Measurements from ENCODE around the gene MAPKAPK3. TPM values are rescaled to one million over a fixed set of nuclear protein-coding genes. Genes with fewer than 3 reads are reported as not detected.

The MAPKAPK3 gene
- total RNA-seq, 1 donor from 2014 or later, result 37.0 TPM

DNA sequence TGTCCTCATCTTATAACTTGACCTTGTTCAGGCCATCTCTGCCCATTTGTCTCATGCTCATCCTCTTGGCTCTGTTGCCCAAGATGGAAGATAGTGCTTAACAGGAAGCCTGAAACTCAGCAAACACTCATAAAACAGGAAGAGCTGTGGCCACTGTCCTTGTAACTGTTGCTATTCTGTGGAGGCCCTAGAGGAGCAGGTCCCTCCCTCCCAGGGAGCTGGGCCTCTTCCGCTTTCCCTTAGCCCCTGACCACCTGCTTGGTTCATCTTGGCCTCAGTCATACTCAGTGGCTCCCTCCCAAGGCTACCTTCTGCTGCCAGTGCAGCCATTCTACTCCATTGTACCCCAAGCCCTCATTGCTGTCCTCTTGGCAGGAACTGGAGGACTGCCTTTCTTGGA is 3.5 kb downstream of the MAPKAPK3 start:
- Mint-ChIP-seq H3K36me3 (ENCODE audit: low read depth) (no peaks in the 10 kb centered on the region), H3K9me3 (no peaks in the 10 kb centered on the region), H3K27ac (ENCODE audit: unreplicated experiment) (no peak overlapping the region), H3K4me3 (peak overlapping the region; percentile 62), H3K4me1 (peaks cover 15% of the 10 kb centered on the region), H3K27me3 (ENCODE audit: low read depth) (no peaks in the 10 kb centered on the region)
- DNase-seq (ENCODE audit: low read depth, low spot score), result no peak
- TF ChIP-seq, protein P1, sequence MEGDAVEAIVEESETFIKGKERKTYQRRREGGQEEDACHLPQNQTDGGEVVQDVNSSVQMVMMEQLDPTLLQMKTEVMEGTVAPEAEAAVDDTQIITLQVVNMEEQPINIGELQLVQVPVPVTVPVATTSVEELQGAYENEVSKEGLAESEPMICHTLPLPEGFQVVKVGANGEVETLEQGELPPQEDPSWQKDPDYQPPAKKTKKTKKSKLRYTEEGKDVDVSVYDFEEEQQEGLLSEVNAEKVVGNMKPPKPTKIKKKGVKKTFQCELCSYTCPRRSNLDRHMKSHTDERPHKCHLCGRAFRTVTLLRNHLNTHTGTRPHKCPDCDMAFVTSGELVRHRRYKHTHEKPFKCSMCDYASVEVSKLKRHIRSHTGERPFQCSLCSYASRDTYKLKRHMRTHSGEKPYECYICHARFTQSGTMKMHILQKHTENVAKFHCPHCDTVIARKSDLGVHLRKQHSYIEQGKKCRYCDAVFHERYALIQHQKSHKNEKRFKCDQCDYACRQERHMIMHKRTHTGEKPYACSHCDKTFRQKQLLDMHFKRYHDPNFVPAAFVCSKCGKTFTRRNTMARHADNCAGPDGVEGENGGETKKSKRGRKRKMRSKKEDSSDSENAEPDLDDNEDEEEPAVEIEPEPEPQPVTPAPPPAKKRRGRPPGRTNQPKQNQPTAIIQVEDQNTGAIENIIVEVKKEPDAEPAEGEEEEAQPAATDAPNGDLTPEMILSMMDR (conservative IDR thresholded peaks at IDR 0.05), result no peak

DNA sequence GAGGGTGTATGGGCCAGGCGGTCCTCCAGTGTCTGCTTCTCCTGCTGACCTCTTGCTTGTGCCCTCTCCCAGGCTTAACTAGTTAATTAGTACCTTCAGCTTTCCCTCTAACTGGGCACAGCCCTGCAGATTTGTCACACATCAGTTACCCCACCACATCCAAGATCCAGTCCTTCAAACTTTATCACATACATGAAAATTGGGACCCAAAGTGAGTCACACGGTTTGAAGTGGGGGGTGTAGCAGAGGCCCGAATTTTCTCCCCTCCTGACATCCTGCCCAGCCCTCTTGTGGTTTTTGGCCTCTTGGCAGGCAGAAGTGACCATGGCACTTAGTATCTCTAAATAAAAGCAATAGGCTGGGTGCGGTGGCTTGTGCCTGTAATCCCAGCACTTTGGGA is 3.9 kb downstream of the MAPKAPK3 start:
- TF ChIP-seq, protein P1 (conservative IDR thresholded peaks at IDR 0.05), result no peak
- no peaks in the 10 kb centered on the region for H3K36me3 Mint-ChIP-seq (ENCODE audit: low read depth)
- peak overlapping the region; percentile 62 for H3K4me3 Mint-ChIP-seq
- H3K27me3 Mint-ChIP-seq (ENCODE audit: low read depth), result no peaks in the 10 kb centered on the region
- H3K4me1 Mint-ChIP-seq, result peaks cover 15% of the 10 kb centered on the region
- DNase-seq (ENCODE audit: low read depth, low spot score), result no peak
- H3K27ac Mint-ChIP-seq (ENCODE audit: unreplicated experiment), result no peak overlapping the region
- no peaks in the 10 kb centered on the region for H3K9me3 Mint-ChIP-seq

DNA sequence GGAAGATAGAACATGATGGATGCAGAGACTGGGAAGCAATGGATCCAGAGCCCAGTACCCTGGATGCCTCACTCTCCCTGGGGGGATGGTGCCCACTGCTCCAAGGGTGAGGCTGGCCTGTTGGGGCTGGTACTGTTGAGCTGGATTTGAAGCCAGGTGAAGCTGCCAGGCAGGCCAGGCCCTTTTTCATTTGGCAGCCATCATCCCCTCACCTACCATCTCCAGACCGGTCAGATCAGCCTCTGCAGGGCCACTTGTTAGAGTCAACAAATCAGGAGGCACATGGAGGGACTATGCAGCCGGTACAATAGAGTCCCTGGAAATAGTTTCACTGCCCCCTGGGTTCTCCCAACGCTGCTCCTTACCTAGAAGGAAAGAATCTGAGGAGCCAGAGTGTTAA is 5.9 kb downstream of the MAPKAPK3 start:
- H3K27ac Mint-ChIP-seq (ENCODE audit: unreplicated experiment), result no peak overlapping the region
- H3K36me3 Mint-ChIP-seq (ENCODE audit: low read depth), result no peaks in the 10 kb centered on the region
- DNase-seq (ENCODE audit: low read depth, low spot score), result no peak
- H3K27me3 Mint-ChIP-seq (ENCODE audit: low read depth), result no peaks in the 10 kb centered on the region
- H3K9me3 Mint-ChIP-seq, result no peaks in the 10 kb centered on the region
- H3K4me1 Mint-ChIP-seq, result peaks cover 13% of the 10 kb centered on the region
- TF ChIP-seq, protein P1 (conservative IDR thresholded peaks at IDR 0.05), result no peak
- no peak overlapping the region for H3K4me3 Mint-ChIP-seq

DNA sequence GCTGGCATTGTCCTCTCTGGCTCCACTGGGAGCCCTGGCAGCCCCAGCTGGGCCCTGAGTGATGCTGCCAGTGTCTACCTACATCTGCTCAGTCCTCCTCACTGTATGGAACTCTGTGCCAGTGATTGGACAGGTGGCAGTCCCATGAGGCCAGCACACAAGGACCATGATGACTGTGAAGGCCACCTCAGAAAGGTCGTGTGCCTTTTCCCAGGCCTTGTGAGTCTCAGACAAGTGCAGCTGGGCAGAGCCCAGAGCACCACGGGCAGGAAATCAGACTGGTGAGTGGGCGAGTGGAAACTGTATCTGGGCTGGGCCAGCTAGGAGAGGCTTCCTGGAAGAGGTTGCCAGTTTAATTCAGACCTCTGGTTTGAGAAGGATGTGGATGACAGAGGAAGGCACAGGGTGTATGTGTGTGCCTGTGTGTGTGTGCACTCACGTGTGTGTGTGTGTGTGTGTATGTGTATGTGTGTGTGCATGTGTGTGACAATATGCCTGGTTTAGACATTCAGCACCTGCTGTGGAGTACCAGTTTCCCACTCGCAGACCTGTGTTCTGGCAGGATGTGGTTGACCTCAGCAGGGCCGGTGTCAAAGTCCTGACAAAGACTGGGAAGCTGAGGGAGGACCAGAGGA is 7.0 kb downstream of the MAPKAPK3 start:
- DNase-seq (ENCODE audit: low read depth, low spot score), result no peak
- H3K4me3 Mint-ChIP-seq, result no peak overlapping the region
- H3K36me3 Mint-ChIP-seq (ENCODE audit: low read depth), result no peaks in the 10 kb centered on the region
- H3K4me1 Mint-ChIP-seq, result peaks cover 14% of the 10 kb centered on the region
- no peak overlapping the region for H3K27ac Mint-ChIP-seq (ENCODE audit: unreplicated experiment)
- TF ChIP-seq, protein P1 (conservative IDR thresholded peaks at IDR 0.05), result no peak
- H3K9me3 Mint-ChIP-seq, result no peaks in the 10 kb centered on the region
- H3K27me3 Mint-ChIP-seq (ENCODE audit: low read depth), result no peaks in the 10 kb centered on the region

DNA sequence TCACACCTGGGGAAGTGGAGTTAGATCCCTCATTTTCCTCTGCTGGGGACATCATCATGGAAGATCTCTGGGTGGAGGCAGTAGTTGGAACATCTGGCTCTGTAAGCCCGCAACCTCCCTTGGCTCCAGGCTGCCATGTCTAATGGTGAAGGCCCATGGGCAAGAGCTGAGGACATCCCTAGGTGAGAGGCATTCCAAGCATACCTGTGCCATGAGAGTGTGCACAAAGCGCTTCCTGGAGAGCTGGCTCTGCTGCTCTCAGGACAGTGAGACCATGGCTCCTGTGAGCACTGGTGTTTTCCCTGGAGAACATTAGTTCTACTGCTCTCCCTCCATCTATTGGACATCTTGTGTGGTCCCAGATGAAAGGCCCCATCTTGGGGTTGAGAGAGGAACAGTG is 7.7 kb downstream of the MAPKAPK3 start:
- no peak for DNase-seq (ENCODE audit: low read depth, low spot score)
- no peak overlapping the region for H3K27ac Mint-ChIP-seq (ENCODE audit: unreplicated experiment)

More for the DNA sequence above, 7.7 kb downstream of the MAPKAPK3 start:
- no peaks in the 10 kb centered on the region for H3K36me3 Mint-ChIP-seq (ENCODE audit: low read depth)
- no peak overlapping the region for H3K4me3 Mint-ChIP-seq
- peaks cover 14% of the 10 kb centered on the region for H3K4me1 Mint-ChIP-seq
- TF ChIP-seq, protein P1 (conservative IDR thresholded peaks at IDR 0.05), result no peak
- H3K27me3 Mint-ChIP-seq (ENCODE audit: low read depth), result no peaks in the 10 kb centered on the region
- H3K9me3 Mint-ChIP-seq, result no peaks in the 10 kb centered on the region

All from neural crest cell (in vitro differentiated cells).